Endothelial cell of umbilical vein (primary cell): ENCODE results near the gene JAZF1. TPM values are rescaled to one million over a fixed set of nuclear protein-coding genes. Genes with fewer than 3 reads are reported as not detected.

Experiments
- BruUV-seq: library from RNA; stranded (reverse); fragments of 400-500 nt; replicated peaks from 2 replicates; lab custom pipeline; 2021; lab: Mats Ljungman, UMichigan
- CTCF ChIA-PET: fragments of 300-600, 350-600 bp; sonication (Branson Sonifier 250); formaldehyde crosslinking; loops from one replicate; lab custom pipeline; 2021; ENCODE audit warnings: antibody characterized with exemption, inconsistent platforms; lab: Charles Lee
- POLR2A ChIA-PET: fragments of 300-600, 350-600 bp; sonication (Branson Sonifier 250); formaldehyde crosslinking; loops from one replicate; lab custom pipeline; 2021; ENCODE audit warnings: antibody characterized with exemption, inconsistent platforms; lab: Charles Lee
- DNase-seq: peaks from one replicate; pipeline ENCODE4 v3.0.0-alpha.2; 2011; ENCODE audit warnings: low read depth, low spot score
- FAIRE-seq: peaks from 2 replicates; lab custom pipeline; 2011; peaks lifted over from hg19 to GRCh38; lab: Jason Lieb, UNC
- H2AFZ ChIP-seq: 2 replicates; pipeline ENCODE4 v1.6.0; 2012; ENCODE audit warnings: low read depth, low read length, control low read depth, inconsistent platforms
- H3K27ac ChIP-seq: 2 replicates; pipeline ENCODE4 v1.5.1; 2011; ENCODE audit warnings: low read depth, mild to moderate bottlenecking, control low read depth, low read length, moderate library complexity; ENCODE audit not compliant: insufficient read depth
- H3K27me3 ChIP-seq, 2 experiments: 2 replicates each; pipeline versions ENCODE4 v1.6.0 to v1.6.1; 2011; ENCODE audit warnings: low read length in 2 of 2, mixed read lengths in 1 of 2; ENCODE audit not compliant: control insufficient read depth in 2 of 2, insufficient read depth in 2 of 2
- H3K36me3 ChIP-seq, 2 experiments: 2 replicates in 1 of 2; 3 replicates in 1 of 2; pipeline ENCODE4 v1.5.1; 2011; ENCODE audit warnings: low read length in 2 of 2, mild to moderate bottlenecking in 1 of 2, moderate library complexity in 1 of 2; ENCODE audit not compliant: control insufficient read depth in 2 of 2, insufficient read depth in 2 of 2; ENCODE audit errors: extremely low read depth in 1 of 2
- H3K4me1 ChIP-seq: 3 replicates; pipeline ENCODE4 v1.5.1; 2011; ENCODE audit warnings: mild to moderate bottlenecking, low read length; ENCODE audit not compliant: control insufficient read depth, insufficient read depth; ENCODE audit errors: extremely low read depth
- H3K4me2 ChIP-seq: 2 replicates; pipeline ENCODE4 v1.6.1; 2011; ENCODE audit warnings: low read length, control low read depth, mixed read lengths; ENCODE audit not compliant: insufficient read depth
- H3K4me3 ChIP-seq, 3 experiments: fragments of 200-600 bp in 1 of 3; sonication (generic), shearing (Covaris generic) in 1 of 3; replicated peaks in 1 of 3; 2 replicates each; pipeline ENCODE4 v1.5.1; 2011 to 2016; ENCODE audit warnings: control low read depth in 3 of 3, low read length in 3 of 3, mild to moderate bottlenecking in 2 of 3, inconsistent platforms in 1 of 3, low read depth in 1 of 3, moderate library complexity in 1 of 3; ENCODE audit not compliant: insufficient read depth in 1 of 3
- H3K79me2 ChIP-seq: 2 replicates; pipeline ENCODE4 v1.6.0; 2012; ENCODE audit warnings: low read length, inconsistent platforms; ENCODE audit not compliant: control insufficient read depth, insufficient read depth
- H3K9ac ChIP-seq: replicated peaks from 2 replicates; pipeline ENCODE3; 2011; ENCODE audit warnings: low read length, control low read depth; ENCODE audit not compliant: insufficient read depth; ENCODE audit errors: extremely low read depth
- H3K9me1 ChIP-seq: replicated peaks from 3 replicates; pipeline ENCODE4 v1.6.0; 2011; ENCODE audit warnings: mild to moderate bottlenecking, low read length; ENCODE audit not compliant: control insufficient read depth, insufficient read depth; ENCODE audit errors: extremely low read depth
- H3K9me3 ChIP-seq: replicated peaks from 2 replicates; pipeline ENCODE4 v1.5.1; 2012; ENCODE audit warnings: low read length, inconsistent platforms; ENCODE audit not compliant: control insufficient read depth, insufficient read depth
- H4K20me1 ChIP-seq: replicated peaks from 2 replicates; pipeline ENCODE3; 2011; ENCODE audit warnings: mild to moderate bottlenecking, low read length; ENCODE audit not compliant: control insufficient read depth, insufficient read depth; ENCODE audit errors: extremely low read depth
- FOS ChIP-seq: IDR thresholded peaks from 2 replicates; pipeline ENCODE4 v1.6.1; 2011; ENCODE audit warnings: mild to moderate bottlenecking, low read length, moderate library complexity, borderline replicate concordance; ENCODE audit not compliant: insufficient read depth
- GATA2 ChIP-seq: IDR thresholded peaks from 2 replicates; pipeline ENCODE4 v1.7.0; 2011; ENCODE audit warnings: low read depth, mild to moderate bottlenecking, moderate library complexity, mixed read lengths, low read length; ENCODE audit not compliant: insufficient read length, insufficient read depth
- JUN ChIP-seq: IDR thresholded peaks from 2 replicates; pipeline ENCODE4 v1.6.1; 2011; ENCODE audit warnings: borderline replicate concordance, low read depth; ENCODE audit not compliant: insufficient read length, insufficient read depth
- MYC ChIP-seq: IDR thresholded peaks from one replicate; pipeline ENCODE4 v1.6.1; 2011; ENCODE audit warnings: mild to moderate bottlenecking, low read depth, low read length
- POLR2AphosphoS5 ChIP-seq: IDR thresholded peaks from 2 replicates; pipeline ENCODE4 v1.6.1; 2012; ENCODE audit warnings: low read depth, mild to moderate bottlenecking, control low read depth, low read length, moderate library complexity; ENCODE audit not compliant: insufficient read depth
- dilution Hi-C: fragments of 300-500 bp; cut with MboI; formaldehyde crosslinking; loops from one replicate; pipeline ENCODE4 v1.15.0; 2019; ENCODE audit warnings: low sequenced_read_pairs; ENCODE audit not compliant: extremely low pct_ligation_motif_present
- intact Hi-C: fragments of 100-400 bp; cut with micrococcal nuclease; formaldehyde crosslinking; loops from one replicate; pipeline ENCODE4 v1.10.0; 2022
- polyA plus RNA-seq, 4 experiments: library from polyadenylated mRNA; depleted of rRNA in 3 of 4; stranded (reverse) in 3 of 4; unstranded in 1 of 4; fragments of >200 nt; gene quantifications; 2 replicates each; pipeline versions ENCODE4 v1.2.1 to v1.2.3, GENCODE V29; 2011 to 2012; ENCODE audit warnings: missing spikeins in 1 of 4
- total RNA-seq: library from RNA; stranded (reverse); gene quantifications from 2 replicates; pipeline ENCODE4 v1.2.3, GENCODE V29; 2021

Gene JAZF1
- total and polyA plus RNA-seq, 2 donors (not counting 3 experiments of a cell fraction or from before 2014, with no cell fraction given), result 2.5 to 16.9 TPM

DNA sequence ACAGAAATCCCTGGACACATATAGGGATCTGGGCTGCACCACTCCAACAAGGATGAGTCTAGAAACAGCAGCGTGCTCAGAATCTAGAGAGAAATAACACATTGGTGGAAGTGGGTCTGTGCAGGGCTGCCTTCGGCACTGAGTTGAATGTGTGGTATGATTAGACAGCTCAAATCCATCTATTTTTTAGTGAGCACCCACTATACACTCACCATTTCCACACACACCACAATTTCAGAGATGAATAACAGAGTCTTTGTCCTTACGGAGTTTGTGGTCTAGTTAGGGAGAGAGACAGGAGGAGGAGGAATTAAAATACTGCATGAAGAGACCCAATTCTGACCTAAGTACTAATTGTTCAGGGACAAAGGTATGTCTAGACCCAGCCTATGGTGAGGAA lies 44.2 kb downstream of the JAZF1 start:
- intact Hi-C loops, result no loop called here
- ChIA-PET POLR2A (no interaction called here), CTCF (no interaction called here)
- no peaks in the 10 kb centered on the region for H3K27me3 ChIP-seq
- H3K9ac ChIP-seq, result no peak overlapping the region
- peaks cover 2% of the 10 kb centered on the region for H4K20me1 ChIP-seq
- H3K27ac ChIP-seq, result no peak overlapping the region
- no peaks in the 10 kb centered on the region for H3K4me1 ChIP-seq
- H3K9me3 ChIP-seq, result no peaks in the 10 kb centered on the region
- no peaks in the 10 kb centered on the region for H3K9me1 ChIP-seq
- dilution Hi-C loops, result no loop called here
- no peak for DNase-seq
- no peaks in the 10 kb centered on the region for H3K36me3 ChIP-seq
- no TSS peak for BruUV-seq
- no peaks in the 10 kb centered on the region for H3K79me2 ChIP-seq
- TF ChIP-seq MYC, result no peak
- TF ChIP-seq FOS, result no peak
- no peak for TF ChIP-seq POLR2AphosphoS5
- no peak overlapping the region for H3K4me3 ChIP-seq
- no peak for FAIRE-seq
- H3K4me2 ChIP-seq, result no peak overlapping the region
- no peak overlapping the region for H2AFZ ChIP-seq

DNA sequence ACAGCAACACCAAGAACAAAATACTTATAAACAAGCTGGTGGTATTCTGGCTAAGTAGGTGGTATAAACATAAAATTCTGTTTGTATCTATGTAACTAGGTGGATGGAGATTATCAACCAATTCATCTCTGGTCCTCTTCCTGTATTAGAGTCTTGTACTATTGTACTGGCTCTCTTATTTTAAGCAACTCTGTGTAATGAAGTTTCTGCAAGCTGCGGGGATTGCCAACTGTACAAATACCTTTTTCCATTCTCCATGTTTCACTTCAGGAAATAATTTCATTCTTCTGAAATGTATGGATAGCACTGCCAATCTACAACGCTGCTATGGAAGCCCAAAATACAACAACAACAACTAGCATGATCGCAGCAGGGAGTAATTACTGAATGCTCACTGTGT lies 44.8 kb downstream of the JAZF1 start:
- H4K20me1 ChIP-seq, result peaks cover 2% of the 10 kb centered on the region
- ChIA-PET CTCF (no interaction called here), POLR2A (no interaction called here)
- H3K36me3 ChIP-seq, result no peaks in the 10 kb centered on the region
- H3K9ac ChIP-seq, result no peak overlapping the region
- no peak overlapping the region for H3K4me2 ChIP-seq
- DNase-seq (peak; percentile 64), FAIRE-seq (no peak)
- no peaks in the 10 kb centered on the region for H3K79me2 ChIP-seq
- H3K4me3 ChIP-seq, result no peak overlapping the region
- intact Hi-C loops, result no loop called here
- no peak overlapping the region for H3K27ac ChIP-seq
- TF ChIP-seq GATA2 (no peak), JUN (peak; percentile 29)
- BruUV-seq, result no TSS peak
- no peak overlapping the region for H2AFZ ChIP-seq
- no peaks in the 10 kb centered on the region for H3K27me3 ChIP-seq
- dilution Hi-C loops, result no loop called here
- H3K9me3 ChIP-seq, result no peaks in the 10 kb centered on the region
- no peaks in the 10 kb centered on the region for H3K9me1 ChIP-seq
- no peaks in the 10 kb centered on the region for H3K4me1 ChIP-seq
